Esophagus muscularis mucosa (tissue), 4 donors: ENCODE data around the gene TMEM135. TPM values are rescaled to one million over a fixed set of nuclear protein-coding genes. Genes with fewer than 3 reads are reported as not detected.

Source experiments
- DNase-seq: peaks from one replicate; pipeline ENCODE4 v3.0.0-alpha.2; 2017; ENCODE audit errors: extremely low spot score
- H3K27ac ChIP-seq, 4 donors: fragments of 200-600 bp; sonication (generic); replicated peaks in 1 of 4; 1 replicate in 3 of 4; 2 replicates in 1 of 4; pipeline ENCODE4 v1.5.1; 2016 to 2019; ENCODE audit warnings: mild to moderate bottlenecking in 1 of 4
- H3K27me3 ChIP-seq, 4 donors: fragments of 200-600 bp; sonication (generic); one replicate each; pipeline versions ENCODE4 v1.5.1 to v1.6.0; 2016 to 2019
- H3K36me3 ChIP-seq, 4 donors: fragments of 200-600 bp; sonication (generic); one replicate each; pipeline ENCODE4 v1.5.1; 2016 to 2019
- H3K4me1 ChIP-seq, 4 donors: fragments of 200-600 bp; sonication (generic); one replicate each; pipeline ENCODE4 v1.5.1; 2016 to 2019
- H3K4me3 ChIP-seq, 4 donors: fragments of 200-600 bp; sonication (generic); 1 replicate in 2 of 4; 2 replicates in 2 of 4; pipeline ENCODE4 v1.5.1; 2016 to 2019; ENCODE audit warnings: mild to moderate bottlenecking in 4 of 4, moderate library complexity in 1 of 4
- H3K9me3 ChIP-seq, 4 donors: fragments of 200-600 bp; sonication (generic); 1 replicate in 3 of 4; 2 replicates in 1 of 4; pipeline ENCODE4 v1.5.1; 2016 to 2019
- CTCF ChIP-seq, 3 experiments: fragments of 200-600 bp in 2 of 3; fragments of 450-650 bp in 1 of 3; sonication (generic) in 2 of 3; IDR thresholded peaks; one replicate each; pipeline ENCODE4 v1.5.1; 2017 to 2019; ENCODE audit warnings: antibody characterized with exemption in 3 of 3, mild to moderate bottlenecking in 2 of 3, moderate library complexity in 1 of 3
- EP300 ChIP-seq: sonication (generic); formaldehyde crosslinking; IDR thresholded peaks from one replicate; pipeline ENCODE4 v1.6.1; 2017; ENCODE audit warnings: antibody characterized with exemption
- POLR2A ChIP-seq: fragments of 450-650 bp; IDR thresholded peaks from one replicate; pipeline ENCODE4 v1.6.1; 2017; ENCODE audit warnings: antibody characterized with exemption, moderate library complexity, mild to moderate bottlenecking, low read depth
- POLR2AphosphoS5 ChIP-seq, 2 donors: sonication (generic); formaldehyde crosslinking; IDR thresholded peaks; one replicate each; pipeline ENCODE4 v1.6.1; 2017; ENCODE audit warnings: antibody characterized with exemption in 2 of 2
- WGBS: methylation state at CpG from one replicate; pipeline ENCODE4 v1.1.5; 2018; 5-methylcytosine and 5-hydroxymethylcytosine counted together
- intact Hi-C: fragments of 100-400 bp; cut with DNase I; formaldehyde crosslinking; loops from one replicate; pipeline ENCODE4 v1.15.1; 2023
- total RNA-seq, 4 donors: library from RNA; depleted of rRNA; stranded (reverse); fragments of >200 nt; gene quantifications; one replicate each; pipeline versions ENCODE4 v1.1.0 to v1.2.1, GENCODE V29; 2016

TMEM135 gene
- total RNA-seq, 4 donors from 2014 or later = 11.6 to 19.5 (median 14.9) TPM

- intact Hi-C loops = no loop called here
- H3K36me3 ChIP-seq = peaks cover 0 to 27% (median 12%) of the 10 kb centered on the region in 4 donors
- no peak overlapping the region for H3K27ac ChIP-seq
- H3K4me3 ChIP-seq = no peak overlapping the region
- no peak for TF ChIP-seq POLR2A
- no peak for TF ChIP-seq CTCF (IDR thresholded peaks at IDR 0.05)
- no peak for TF ChIP-seq POLR2AphosphoS5 (IDR thresholded peaks at IDR 0.05)
- no peak for TF ChIP-seq EP300
- no peaks in the 10 kb centered on the region for H3K27me3 ChIP-seq
- no peaks in the 10 kb centered on the region for H3K9me3 ChIP-seq
- H3K4me1 ChIP-seq = no peaks in the 10 kb centered on the region
- WGBS = 44% methylated on average over 1 of the region's 1 CpG
- DNase-seq = no peak
Observed at GRCh38 chr11:87322568-87322967, 284.8 kb downstream of the TMEM135 start.

- Histone ChIP-seq H3K4me1 (no peaks in the 10 kb centered on the region), H3K36me3 (peaks cover 0 to 26% (median 12%) of the 10 kb centered on the region in 4 donors), H3K27ac (no peak overlapping the region), H3K27me3 (no peaks in the 10 kb centered on the region), H3K9me3 (no peaks in the 10 kb centered on the region), H3K4me3 (no peak overlapping the region)
- WGBS = 80% methylated on average over 5 of the region's 5 CpGs
- DNase-seq = no peak
- intact Hi-C loops = no loop called here
- TF ChIP-seq EP300 = no peak
- no peak for TF ChIP-seq POLR2A
- TF ChIP-seq CTCF (IDR thresholded peaks at IDR 0.05) = no peak
- TF ChIP-seq POLR2AphosphoS5 (IDR thresholded peaks at IDR 0.05) = no peak
Observed at GRCh38 chr11:87323899-87324298, 286.2 kb downstream of the TMEM135 start.

GRCh38 chr11:87324817-87325489 lies 287.2 kb downstream of the TMEM135 start:
- DNase-seq = no peak
- intact Hi-C loops = no loop called here
- Histone ChIP-seq H3K27me3 (no peaks in the 10 kb centered on the region), H3K9me3 (no peaks in the 10 kb centered on the region), H3K4me3 (no peak overlapping the region), H3K36me3 (peaks cover 0 to 21% (median 8%) of the 10 kb centered on the region in 4 donors), H3K4me1 (peaks cover 0 to 4% (median 1%) of the 10 kb centered on the region in 4 donors), H3K27ac (no peak overlapping the region)
- TF ChIP-seq POLR2A = no peak
- TF ChIP-seq POLR2AphosphoS5 (IDR thresholded peaks at IDR 0.05) = no peak
- TF ChIP-seq CTCF (IDR thresholded peaks at IDR 0.05) = no peak
- TF ChIP-seq EP300 = no peak

GRCh38 chr11:87325490-87325872 lies 287.7 kb downstream of the TMEM135 start:
- no peak for DNase-seq
- intact Hi-C loops = no loop called here
- H3K27me3 ChIP-seq = no peaks in the 10 kb centered on the region

More at GRCh38 chr11:87325490-87325872, 287.7 kb downstream of the TMEM135 start:
- H3K4me1 ChIP-seq = peaks cover 0 to 4% (median 1%) of the 10 kb centered on the region in 4 donors
- no peak for TF ChIP-seq EP300
- no peak for TF ChIP-seq POLR2A
- TF ChIP-seq CTCF (IDR thresholded peaks at IDR 0.05) = no peak
- TF ChIP-seq POLR2AphosphoS5 (IDR thresholded peaks at IDR 0.05) = no peak
- 65% methylated on average over 3 of the region's 3 CpGs for WGBS
- no peak overlapping the region for H3K27ac ChIP-seq
- no peaks in the 10 kb centered on the region for H3K9me3 ChIP-seq
- H3K36me3 ChIP-seq = peaks cover 0 to 21% (median 8%) of the 10 kb centered on the region in 4 donors
- H3K4me3 ChIP-seq = no peak overlapping the region
